K562 (cell line): ENCODE measurements around the gene SMOC2. TPM values are rescaled to one million over a fixed set of nuclear protein-coding genes. Genes with fewer than 3 reads are reported as not detected.

Experiments
- ATAC-seq: fragments of 200-7000 bp; cut with Tn5 transposase; 3 replicates; pipeline ENCODE4 v1.9.1; 2020; ENCODE audit warnings: moderate library complexity
- BruUV-seq: library from RNA; stranded (reverse); fragments of 400-500 nt; replicated peaks from 2 replicates; lab custom pipeline; 2021; lab: Mats Ljungman, UMichigan
- CTCF ChIA-PET: fragments of 300-600 bp; formaldehyde crosslinking; extraction: SDS; loops from one replicate; lab custom pipeline; 2021; ENCODE audit warnings: low intra/inter-chr PET ratio; lab: Yijun Ruan, JAX
- POLR2A ChIA-PET: fragments of 300-600, 350-650 bp; sonication (Branson Sonifier 250); formaldehyde crosslinking; extraction: SDS; loops from one replicate; lab custom pipeline; 2021; ENCODE audit warnings: antibody characterized with exemption, inconsistent platforms; lab: Yijun Ruan, JAX
- DNase-seq, 4 experiments: peaks; one replicate each; pipeline versions ENCODE4 v3.0.0 to v3.0.0-alpha.2; 2011 to 2018; ENCODE audit warnings: low spot score in 3 of 4, mixed read lengths in 3 of 4; ENCODE audit errors: extremely low read depth in 1 of 4
- FAIRE-seq: peaks from 2 replicates; lab custom pipeline; 2011; peaks lifted over from hg19 to GRCh38; lab: Jason Lieb, UNC
- H2AFZ ChIP-seq: 2 replicates; pipeline ENCODE4 v1.6.0; 2011; ENCODE audit warnings: low read depth, low read length, control low read depth, inconsistent platforms
- H3K27ac ChIP-seq: fragments of 200-600 bp; 3 replicates; pipeline ENCODE4 v1.8.0; 2011; ENCODE audit warnings: low read depth, mild to moderate bottlenecking, control low read depth, inconsistent platforms, low read length, moderate library complexity, mixed read lengths; ENCODE audit errors: extremely low read depth
- H3K27me3 ChIP-seq, 2 experiments: fragments of 300-600 bp in 1 of 2; 2 replicates in 1 of 2; 3 replicates in 1 of 2; pipeline versions ENCODE4 v1.6.0 to v1.8.0; 2011; ENCODE audit warnings: inconsistent platforms in 2 of 2, low read length in 2 of 2, mild to moderate bottlenecking in 1 of 2, mixed read lengths in 1 of 2, moderate library complexity in 1 of 2; ENCODE audit not compliant: control insufficient read depth in 2 of 2, insufficient read depth in 2 of 2
- H3K36me3 ChIP-seq: fragments of 300-600 bp; 3 replicates; pipeline ENCODE4 v1.8.0; 2011; ENCODE audit warnings: mild to moderate bottlenecking, low read length, inconsistent platforms; ENCODE audit not compliant: control insufficient read depth, insufficient read depth
- H3K4me1 ChIP-seq, 2 experiments: fragments of 200-600 bp in 1 of 2; replicated peaks in 1 of 2; 2 replicates in 1 of 2; 3 replicates in 1 of 2; pipeline versions ENCODE4 v1.5.1 to v1.8.0; 2011; ENCODE audit warnings: inconsistent platforms in 2 of 2, low read length in 2 of 2, mild to moderate bottlenecking in 1 of 2, mixed read lengths in 1 of 2, moderate library complexity in 1 of 2; ENCODE audit not compliant: control insufficient read depth in 2 of 2, insufficient read depth in 2 of 2
- H3K4me2 ChIP-seq: 2 replicates; pipeline ENCODE4 v1.6.1; 2011; ENCODE audit warnings: low read length, control low read depth, inconsistent platforms, mixed read lengths; ENCODE audit not compliant: insufficient read depth
- H3K4me3 ChIP-seq: fragments of 200-600 bp; sonication (generic), shearing (Covaris generic); 2 replicates; pipeline ENCODE4 v1.5.1; 2016; ENCODE audit warnings: control low read depth, inconsistent platforms
- H3K79me2 ChIP-seq: fragments of 200-600 bp; 3 replicates; pipeline ENCODE4 v1.8.0; 2011; ENCODE audit warnings: low read length, inconsistent platforms; ENCODE audit not compliant: control insufficient read depth, insufficient read depth
- H3K9ac ChIP-seq, 2 experiments: 2 replicates each; pipeline versions ENCODE4 v1.6.0 to v1.6.1; 2011; ENCODE audit warnings: low read depth in 2 of 2, low read length in 2 of 2, control low read depth in 1 of 2, inconsistent platforms in 1 of 2, mild to moderate bottlenecking in 1 of 2, mixed read lengths in 1 of 2; ENCODE audit not compliant: insufficient read depth in 1 of 2
- H3K9me1 ChIP-seq: one replicate; pipeline ENCODE4 v1.6.0; 2011; ENCODE audit warnings: inconsistent platforms, mild to moderate bottlenecking, low read length, moderate library complexity; ENCODE audit not compliant: control insufficient read depth, insufficient read depth
- H3K9me3 ChIP-seq: replicated peaks from 2 replicates; pipeline ENCODE4 v1.5.1; 2011; ENCODE audit warnings: low read depth, low read length, inconsistent platforms; ENCODE audit not compliant: control insufficient read depth, insufficient read depth
- H4K20me1 ChIP-seq: replicated peaks from 2 replicates; pipeline ENCODE4 v1.6.1; 2011; ENCODE audit warnings: low read length, inconsistent platforms, mixed read lengths; ENCODE audit not compliant: control insufficient read depth, insufficient read depth
- CBX2 ChIP-seq: fragments of 200-600 bp; sonication (generic); IDR thresholded peaks from one replicate; pipeline ENCODE4 v1.6.1; 2012; ENCODE audit warnings: mild to moderate bottlenecking, low read length, inconsistent platforms; ENCODE audit not compliant: insufficient read depth, poor library complexity, severe bottlenecking
- GATAD2A ChIP-seq: fragments of 450-650 bp; IDR thresholded peaks from 2 replicates; pipeline ENCODE4 v1.6.1; 2017
- HDAC8 ChIP-seq: fragments of 450-650 bp; IDR thresholded peaks from 2 replicates; pipeline ENCODE4 v1.6.1; 2016; ENCODE audit warnings: mild to moderate bottlenecking, missing genetic modification characterization, moderate library complexity, missing compliant biosample characterization
- JUNB ChIP-seq: fragments of 450-650 bp; formaldehyde crosslinking; conservative IDR thresholded peaks from 2 replicates; pipeline ENCODE4 v1.4.0; 2020; ENCODE audit warnings: mild to moderate bottlenecking
- NCOA2 ChIP-seq, 2 experiments: fragments of 450-650 bp; IDR thresholded peaks; 2 replicates each; pipeline ENCODE4 v1.6.1; 2018; ENCODE audit warnings: mild to moderate bottlenecking in 2 of 2, moderate library complexity in 1 of 2; ENCODE audit not compliant: partially characterized antibody in 2 of 2
- PHTF2 ChIP-seq: fragments of 250-450 bp; sonication (Bioruptor Pico); IDR thresholded peaks from 2 replicates; pipeline ENCODE4 v1.5.0; 2021; ENCODE audit warnings: mild to moderate bottlenecking
- RBM15 ChIP-seq: fragments of 200-400 bp; formaldehyde crosslinking; IDR thresholded peaks from 2 replicates; pipeline ENCODE4 v1.6.1; 2018; ENCODE audit warnings: mild to moderate bottlenecking, low read length, moderate library complexity; ENCODE audit not compliant: insufficient read depth
- RBM22 ChIP-seq: fragments of 200-400 bp; formaldehyde crosslinking; IDR thresholded peaks from 2 replicates; pipeline ENCODE4 v1.6.1; 2018; ENCODE audit warnings: low read length, low read depth; ENCODE audit not compliant: poor library complexity, severe bottlenecking
- ZFP1 ChIP-seq: fragments of 450-650 bp; formaldehyde crosslinking; IDR thresholded peaks from 2 replicates; pipeline ENCODE4 v1.4.0; 2020; ENCODE audit warnings: mild to moderate bottlenecking, mixed read lengths
- WGBS: fragments of 100-300 bp; shearing (Covaris generic); methylation state at CpG from one replicate; pipeline ENCODE4 v1.1.6; 2016; ENCODE audit warnings: low coverage, mixed read lengths; ENCODE audit not compliant: insufficient coverage; ENCODE audit errors: missing lambda C conversion rate; 5-methylcytosine and 5-hydroxymethylcytosine counted together
- in situ Hi-C: fragments of 300-500 bp; cut with MboI; formaldehyde crosslinking; loops from 4 replicates; pipeline ENCODE4 v1.15.0; 2018; ENCODE audit warnings: inconsistent platforms, mixed read lengths
- intact Hi-C: fragments of 100-400 bp; cut with micrococcal nuclease; formaldehyde crosslinking; loops from 2 replicates; pipeline ENCODE4 v1.14.2; 2022
- polyA plus RNA-seq, 8 experiments: library from polyadenylated mRNA; depleted of rRNA in 4 of 8; stranded (reverse) in 5 of 8; unstranded in 3 of 8; fragments of >200 nt; fragmentation: Nextera tagmentation in 2 of 8; fragmentation: Illumina TruSeq in 1 of 8; extraction: Ambion mirVana in 2 of 8; extraction: Trizol in 1 of 8; gene quantifications; 2 replicates each; pipeline versions ENCODE4 v1.2.1 to v1.2.3, GENCODE V29; 2011 to 2014; ENCODE audit warnings: inconsistent platforms in 1 of 8, missing spikeins in 1 of 8
- total RNA-seq, 7 experiments: library from RNA; depleted of rRNA in 6 of 7; stranded (reverse); fragments of >200 nt in 6 of 7; fragmentation: Illumina TruSeq in 2 of 7; extraction: Trizol in 2 of 7; gene quantifications; 2 replicates each; pipeline versions ENCODE4 v1.2.1 to v1.2.3, GENCODE V29; 2011 to 2021; ENCODE audit warnings: low replicate concordance in 1 of 7
- TF ChIP-seq, protein P1 (sequence below): fragments of 450-650 bp; IDR thresholded peaks from 2 replicates; pipeline ENCODE4 v1.6.1; 2016
- TF ChIP-seq, protein P2 (sequence below): conservative IDR thresholded peaks from 2 replicates; pipeline ENCODE4 v1.6.1; 2011; ENCODE audit warnings: low read depth, mild to moderate bottlenecking, low read length; ENCODE audit not compliant: control insufficient read depth

The SMOC2 gene
- total and polyA plus RNA-seq, 9 of the 15 experiments (the other 6 are each of a cell fraction or from before 2014, with no cell fraction given) = 0.45 to 2.3 (median 1.1) TPM

DNA sequence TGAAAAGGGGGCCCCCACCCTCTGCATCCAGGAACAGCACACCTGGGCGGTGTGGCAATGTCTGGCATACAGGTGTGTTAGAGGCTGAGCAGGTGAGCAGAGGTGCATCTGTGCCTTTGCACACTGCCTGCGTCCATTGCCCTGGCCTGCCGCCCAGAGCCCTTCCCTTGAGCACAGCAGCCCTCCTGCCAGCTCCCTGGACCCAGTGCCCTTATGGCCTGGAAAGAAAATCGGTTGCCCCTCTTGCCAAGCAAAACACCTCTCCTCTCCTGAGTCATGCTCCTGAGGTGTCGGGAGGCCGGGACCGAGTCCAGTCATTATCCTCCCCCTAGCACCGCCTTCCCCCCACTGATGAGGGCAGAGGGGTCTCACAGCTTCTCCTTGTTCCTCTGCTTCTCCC, 259.9 kb downstream of the SMOC2 start:
- no TSS peak for BruUV-seq
- H3K4me3 ChIP-seq = no peak overlapping the region
- TF ChIP-seq HDAC8 = no peak
- TF ChIP-seq ZFP1 (CRISPR knock-in tag) = no peak
- TF ChIP-seq, protein P1, sequence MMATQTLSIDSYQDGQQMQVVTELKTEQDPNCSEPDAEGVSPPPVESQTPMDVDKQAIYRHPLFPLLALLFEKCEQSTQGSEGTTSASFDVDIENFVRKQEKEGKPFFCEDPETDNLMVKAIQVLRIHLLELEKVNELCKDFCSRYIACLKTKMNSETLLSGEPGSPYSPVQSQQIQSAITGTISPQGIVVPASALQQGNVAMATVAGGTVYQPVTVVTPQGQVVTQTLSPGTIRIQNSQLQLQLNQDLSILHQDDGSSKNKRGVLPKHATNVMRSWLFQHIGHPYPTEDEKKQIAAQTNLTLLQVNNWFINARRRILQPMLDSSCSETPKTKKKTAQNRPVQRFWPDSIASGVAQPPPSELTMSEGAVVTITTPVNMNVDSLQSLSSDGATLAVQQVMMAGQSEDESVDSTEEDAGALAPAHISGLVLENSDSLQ = no peak
- no peak for TF ChIP-seq NCOA2 (IDR thresholded peaks at IDR 0.05; ENCODE audit: partially characterized antibody in 2 of 2)
- TF ChIP-seq JUNB (CRISPR knock-in tag) = no peak
- no peak for TF ChIP-seq RBM22
- TF ChIP-seq, protein P2, sequence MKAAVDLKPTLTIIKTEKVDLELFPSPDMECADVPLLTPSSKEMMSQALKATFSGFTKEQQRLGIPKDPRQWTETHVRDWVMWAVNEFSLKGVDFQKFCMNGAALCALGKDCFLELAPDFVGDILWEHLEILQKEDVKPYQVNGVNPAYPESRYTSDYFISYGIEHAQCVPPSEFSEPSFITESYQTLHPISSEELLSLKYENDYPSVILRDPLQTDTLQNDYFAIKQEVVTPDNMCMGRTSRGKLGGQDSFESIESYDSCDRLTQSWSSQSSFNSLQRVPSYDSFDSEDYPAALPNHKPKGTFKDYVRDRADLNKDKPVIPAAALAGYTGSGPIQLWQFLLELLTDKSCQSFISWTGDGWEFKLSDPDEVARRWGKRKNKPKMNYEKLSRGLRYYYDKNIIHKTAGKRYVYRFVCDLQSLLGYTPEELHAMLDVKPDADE = no peak
- TF ChIP-seq RBM15 = no peak
- TF ChIP-seq PHTF2 = no peak
- no peak for TF ChIP-seq GATAD2A
- TF ChIP-seq CBX2 = no peak
- TF ChIP-seq, all 486 proteins: peak for 0
- Histone ChIP-seq H3K9me3 (no peaks in the 10 kb centered on the region), H3K79me2 (no peaks in the 10 kb centered on the region), H3K36me3 (no peaks in the 10 kb centered on the region), H3K4me1 (no peaks in the 10 kb centered on the region), H3K27ac (no peak overlapping the region), H3K9ac (no peak overlapping the region), H3K9me1 (no peaks in the 10 kb centered on the region), H3K27me3 (peaks cover 16 to 67% of the 10 kb centered on the region in 2 experiments; a peak in 4 of 5 replicates), H3K4me2 (no peak overlapping the region), H2AFZ (no peak overlapping the region), H4K20me1 (peaks cover 6% of the 10 kb centered on the region; the same call in 1 of the 2 replicates)
- intact Hi-C loops = no loop called here
- ChIA-PET POLR2A (interaction anchor here (0.8 kb wide), 1 partner anchor 10 kb away, joined by 3 read pairs; no protein-coding TSS in a partner anchor), CTCF (no interaction called here)
- ATAC-seq (no peak), FAIRE-seq (no peak), DNase-seq (no peak)
- WGBS = 4% methylated on average over 7 of the region's 8 CpGs
- in situ Hi-C loops = no loop called here
